Tibial nerve (tissue), 4 donors: Measurements from ENCODE around the gene PMM2. TPM values are rescaled to one million over a fixed set of nuclear protein-coding genes. Genes with fewer than 3 reads are reported as not detected.

ENCODE experiments used
- DNase-seq, 2 donors: peaks; one replicate each; pipeline ENCODE4 v3.0.0-alpha.2; 2019; ENCODE audit warnings: low spot score in 2 of 2
- H3K27ac ChIP-seq, 4 donors: fragments of 200-600 bp; sonication (generic) in 3 of 4; one replicate each; pipeline ENCODE4 v1.5.1; 2017 to 2019; ENCODE audit warnings: mild to moderate bottlenecking in 1 of 4
- H3K27me3 ChIP-seq, 2 donors: fragments of 200-600 bp; sonication (generic) in 1 of 2; one replicate each; pipeline versions ENCODE4 v1.5.1 to v1.6.0; 2017 to 2019
- H3K36me3 ChIP-seq, 3 donors: fragments of 200-600 bp; sonication (generic); one replicate each; pipeline ENCODE4 v1.5.1; 2018 to 2019
- H3K4me1 ChIP-seq, 4 donors: fragments of 200-600 bp; sonication (generic) in 3 of 4; one replicate each; pipeline ENCODE4 v1.5.1; 2017 to 2019
- H3K4me3 ChIP-seq, 4 donors: fragments of 200-600 bp; sonication (generic) in 3 of 4; one replicate each; pipeline ENCODE4 v1.5.1; 2017 to 2019; ENCODE audit warnings: mild to moderate bottlenecking in 1 of 4, moderate library complexity in 1 of 4
- H3K9me3 ChIP-seq, 4 donors: fragments of 200-600 bp; sonication (generic) in 3 of 4; one replicate each; pipeline ENCODE4 v1.5.1; 2017 to 2019
- CTCF ChIP-seq, 5 experiments: fragments of 200-600 bp in 3 of 5; fragments of 450-650 bp in 2 of 5; sonication (generic) in 3 of 5; IDR thresholded peaks; one replicate each; pipeline ENCODE4 v1.5.1; 2016 to 2019; ENCODE audit warnings: antibody characterized with exemption in 5 of 5, mild to moderate bottlenecking in 3 of 5, moderate library complexity in 2 of 5
- EP300 ChIP-seq, 2 donors: sonication (generic); formaldehyde crosslinking; IDR thresholded peaks; one replicate each; pipeline ENCODE4 v1.6.1; 2017; ENCODE audit warnings: antibody characterized with exemption in 2 of 2, mild to moderate bottlenecking in 1 of 2
- POLR2A ChIP-seq, 2 donors: fragments of 450-650 bp; IDR thresholded peaks; one replicate each; pipeline ENCODE4 v1.6.1; 2017; ENCODE audit warnings: antibody characterized with exemption in 2 of 2, mild to moderate bottlenecking in 2 of 2, moderate library complexity in 2 of 2
- WGBS, 2 donors: methylation state at CpG; one replicate each; pipeline ENCODE4 v1.1.5; 2018; 5-methylcytosine and 5-hydroxymethylcytosine counted together
- total RNA-seq, 4 donors: library from RNA; depleted of rRNA; stranded (reverse); fragments of >200 nt; gene quantifications; one replicate each; pipeline ENCODE4 v1.1.0, GENCODE V29; 2016

PMM2 gene
- total RNA-seq, 4 donors from 2014 or later = 37.6 to 73.8 (median 52.7) TPM

- no peaks in the 10 kb centered on the region for H3K27me3 ChIP-seq
- H3K4me3 ChIP-seq = peak overlapping the region in 1 of 4 donors; percentile 13
- WGBS, 2 donors = 50 to 58% methylated on average over 13 to 17 of the region's 17 CpGs
- peaks cover 0 to 80% (median 75%) of the 10 kb centered on the region in 4 donors for H3K4me1 ChIP-seq
- peaks cover 0 to 7% (median 0%) of the 10 kb centered on the region in 3 donors for H3K36me3 ChIP-seq
- H3K9me3 ChIP-seq = no peaks in the 10 kb centered on the region
- TF ChIP-seq POLR2A (IDR thresholded peaks at IDR 0.05) (peak in 1 of 2 donors; percentile 37), CTCF (IDR thresholded peaks at IDR 0.05) (peak in 3 of 5 experiments; percentile 21 to 46 (median 42)), EP300 (IDR thresholded peaks at IDR 0.05) (peak in 1 of 2 donors; percentile 78)
- peak; percentile 33 to 51 for DNase-seq
- H3K27ac ChIP-seq = peak overlapping the region; percentile 37 to 96 (median 92)
Measured at GRCh38 chr16:8863594-8864424, 66.2 kb downstream of the PMM2 start.

- Histone ChIP-seq H3K9me3 (no peaks in the 10 kb centered on the region), H3K36me3 (no peaks in the 10 kb centered on the region), H3K27ac (peak overlapping the region; percentile 37 to 96 (median 92)), H3K4me1 (peaks cover 0 to 77% (median 71%) of the 10 kb centered on the region in 4 donors), H3K4me3 (peak overlapping the region in 1 of 4 donors; percentile 8), H3K27me3 (no peaks in the 10 kb centered on the region)
- DNase-seq = no peak
- TF ChIP-seq CTCF (IDR thresholded peaks at IDR 0.05) (no peak), POLR2A (IDR thresholded peaks at IDR 0.05) (no peak), EP300 (IDR thresholded peaks at IDR 0.05) (no peak)
- WGBS, 2 donors = 22 to 39% methylated on average over 11 of the region's 13 CpGs
Measured at GRCh38 chr16:8864480-8865110, 67.0 kb downstream of the PMM2 start.

GRCh38 chr16:8865145-8865882 lies 67.7 kb downstream of the PMM2 start:
- Histone ChIP-seq H3K4me1 (peaks cover 0 to 77% (median 64%) of the 10 kb centered on the region in 4 donors), H3K4me3 (no peak overlapping the region), H3K27me3 (no peaks in the 10 kb centered on the region), H3K9me3 (no peaks in the 10 kb centered on the region), H3K27ac (peak overlapping the region; percentile 37 to 96 (median 92)), H3K36me3 (no peaks in the 10 kb centered on the region)
- no peak for DNase-seq
- TF ChIP-seq EP300 (IDR thresholded peaks at IDR 0.05) (no peak), POLR2A (IDR thresholded peaks at IDR 0.05) (no peak), CTCF (IDR thresholded peaks at IDR 0.05) (no peak)
- WGBS, 2 donors = 81 to 84% methylated on average over 14 of the region's 14 CpGs

- Histone ChIP-seq H3K9me3 (no peaks in the 10 kb centered on the region), H3K36me3 (no peaks in the 10 kb centered on the region), H3K4me3 (peak overlapping the region; percentile 80 to 96 (median 94)), H3K27ac (peak overlapping the region; percentile 71 to 96 (median 92)), H3K27me3 (no peaks in the 10 kb centered on the region), H3K4me1 (peaks cover 0 to 79% (median 54%) of the 10 kb centered on the region in 4 donors)
- WGBS, 2 donors = 19 to 30% methylated on average over 24 to 30 of the region's 30 CpGs
- TF ChIP-seq EP300 (IDR thresholded peaks at IDR 0.05) (peak in 1 of 2 donors; percentile 55), CTCF (IDR thresholded peaks at IDR 0.05) (no peak), POLR2A (IDR thresholded peaks at IDR 0.05) (peak in 1 of 2 donors; percentile 40)
- peak in 1 of 2 donors; percentile 43 for DNase-seq
Measured at GRCh38 chr16:8866118-8866883, 68.7 kb downstream of the PMM2 start.
